SK-N-SH treated with all-trans-retinoic acid at 6 μM for 48 hours (cell line): Measurements from ENCODE around the gene FAM227A.

Source experiments
- ATAC-seq: fragments of 200-7000 bp; cut with Tn5 transposase; 3 replicates; pipeline ENCODE4 v1.9.1; 2020; ENCODE audit warnings: mild to moderate bottlenecking, moderate library complexity
- ARNTL ChIP-seq: fragments of 450-650 bp; formaldehyde crosslinking; IDR thresholded peaks from 2 replicates; pipeline ENCODE4 v1.5.0; 2020; ENCODE audit warnings: low read depth, mild to moderate bottlenecking, moderate library complexity, borderline replicate concordance
- BACH2 ChIP-seq: fragments of 250-450 bp; sonication (Bioruptor Pico); IDR thresholded peaks from 2 replicates; pipeline ENCODE4 v1.9.0; 2021; ENCODE audit warnings: mild to moderate bottlenecking, borderline replicate concordance
- CREB5 ChIP-seq: fragments of 250-450 bp; sonication (Bioruptor Pico); IDR thresholded peaks from 2 replicates; pipeline ENCODE4 v1.5.1; 2020; ENCODE audit warnings: low read depth, mild to moderate bottlenecking, moderate library complexity
- ESRRG ChIP-seq: fragments of 250-450 bp; sonication (Bioruptor Pico); IDR thresholded peaks from 2 replicates; pipeline ENCODE4 v1.6.1; 2021; ENCODE audit warnings: mild to moderate bottlenecking
- GLIS3 ChIP-seq: fragments of 250-450 bp; sonication (Bioruptor Pico); IDR thresholded peaks from 2 replicates; pipeline ENCODE4 v1.5.0; 2020; ENCODE audit warnings: mild to moderate bottlenecking, moderate library complexity
- ISL1 ChIP-seq: fragments of 250-450 bp; sonication (Bioruptor Pico); IDR thresholded peaks from 2 replicates; pipeline ENCODE4 v2.1.2; 2022; ENCODE audit warnings: mild to moderate bottlenecking, moderate library complexity
- OSR1 ChIP-seq: fragments of 250-450 bp; sonication (Bioruptor Pico); IDR thresholded peaks from 2 replicates; pipeline ENCODE4 v1.8.0; 2022; ENCODE audit warnings: moderate library complexity, mild to moderate bottlenecking, inconsistent platforms
- PPARA ChIP-seq: fragments of 250-450 bp; sonication (Bioruptor Pico); IDR thresholded peaks from 2 replicates; pipeline ENCODE4 v1.5.0; 2020; ENCODE audit warnings: mild to moderate bottlenecking, borderline replicate concordance
- RARB ChIP-seq: fragments of 250-450 bp; sonication (Bioruptor Pico); IDR thresholded peaks from 2 replicates; pipeline ENCODE4 v1.8.0; 2021; ENCODE audit warnings: mild to moderate bottlenecking, moderate library complexity
- SNAI2 ChIP-seq: fragments of 250-450 bp; sonication (Bioruptor Pico); IDR thresholded peaks from 2 replicates; pipeline ENCODE4 v1.5.0; 2020; ENCODE audit warnings: mild to moderate bottlenecking, moderate library complexity
- TCF4 ChIP-seq: fragments of 250-450 bp; sonication (Bioruptor Pico); IDR thresholded peaks from 2 replicates; pipeline ENCODE4 v1.8.0; 2021; ENCODE audit warnings: mild to moderate bottlenecking, moderate library complexity, borderline replicate concordance
- TOX ChIP-seq: fragments of 250-450 bp; sonication (Bioruptor Pico); IDR thresholded peaks from 2 replicates; pipeline ENCODE4 v1.8.0; 2021; ENCODE audit warnings: mild to moderate bottlenecking, moderate library complexity, borderline replicate concordance
- TSHZ2 ChIP-seq: fragments of 250-450 bp; sonication (Bioruptor Pico); IDR thresholded peaks from 2 replicates; pipeline ENCODE4 v1.5.0; 2020; ENCODE audit warnings: mild to moderate bottlenecking, moderate library complexity
- ZC3H10 ChIP-seq: fragments of 250-450 bp; sonication (Bioruptor Pico); IDR thresholded peaks from 2 replicates; pipeline ENCODE4 v1.5.1; 2021; ENCODE audit warnings: mild to moderate bottlenecking, moderate library complexity
- ZFP3 ChIP-seq: fragments of 250-450 bp; sonication (Bioruptor Pico); IDR thresholded peaks from 2 replicates; pipeline ENCODE4 v1.5.0; 2020; ENCODE audit warnings: mild to moderate bottlenecking, moderate library complexity
- ZFP30 ChIP-seq: fragments of 450-650 bp; formaldehyde crosslinking; IDR thresholded peaks from 2 replicates; pipeline ENCODE4 v1.5.0; 2022; ENCODE audit warnings: mild to moderate bottlenecking, moderate library complexity
- ZNF565 ChIP-seq: fragments of 450-650 bp; formaldehyde crosslinking; conservative IDR thresholded peaks from 2 replicates; pipeline ENCODE4 v1.5.0; 2020; ENCODE audit warnings: low read depth, mild to moderate bottlenecking, moderate library complexity
- ZNF70 ChIP-seq: fragments of 450-650 bp; formaldehyde crosslinking; IDR thresholded peaks from 2 replicates; pipeline ENCODE4 v1.5.0; 2020; ENCODE audit warnings: mild to moderate bottlenecking, moderate library complexity
- ZNF8 ChIP-seq: fragments of 450-650 bp; formaldehyde crosslinking; IDR thresholded peaks from 2 replicates; pipeline ENCODE4 v1.5.0; 2020; ENCODE audit warnings: mild to moderate bottlenecking, moderate library complexity
- TF ChIP-seq, protein P1 (sequence below): fragments of 250-450 bp; sonication (Bioruptor Pico); IDR thresholded peaks from 2 replicates; pipeline ENCODE4 v1.8.0; 2020; ENCODE audit warnings: mild to moderate bottlenecking, moderate library complexity, borderline replicate concordance
- TF ChIP-seq, protein P2 (sequence below): fragments of 250-450 bp; sonication (Bioruptor Pico); IDR thresholded peaks from 2 replicates; pipeline ENCODE4 v1.8.0; 2021; ENCODE audit warnings: low read depth, mild to moderate bottlenecking, moderate library complexity, borderline replicate concordance

Gene FAM227A

DNA sequence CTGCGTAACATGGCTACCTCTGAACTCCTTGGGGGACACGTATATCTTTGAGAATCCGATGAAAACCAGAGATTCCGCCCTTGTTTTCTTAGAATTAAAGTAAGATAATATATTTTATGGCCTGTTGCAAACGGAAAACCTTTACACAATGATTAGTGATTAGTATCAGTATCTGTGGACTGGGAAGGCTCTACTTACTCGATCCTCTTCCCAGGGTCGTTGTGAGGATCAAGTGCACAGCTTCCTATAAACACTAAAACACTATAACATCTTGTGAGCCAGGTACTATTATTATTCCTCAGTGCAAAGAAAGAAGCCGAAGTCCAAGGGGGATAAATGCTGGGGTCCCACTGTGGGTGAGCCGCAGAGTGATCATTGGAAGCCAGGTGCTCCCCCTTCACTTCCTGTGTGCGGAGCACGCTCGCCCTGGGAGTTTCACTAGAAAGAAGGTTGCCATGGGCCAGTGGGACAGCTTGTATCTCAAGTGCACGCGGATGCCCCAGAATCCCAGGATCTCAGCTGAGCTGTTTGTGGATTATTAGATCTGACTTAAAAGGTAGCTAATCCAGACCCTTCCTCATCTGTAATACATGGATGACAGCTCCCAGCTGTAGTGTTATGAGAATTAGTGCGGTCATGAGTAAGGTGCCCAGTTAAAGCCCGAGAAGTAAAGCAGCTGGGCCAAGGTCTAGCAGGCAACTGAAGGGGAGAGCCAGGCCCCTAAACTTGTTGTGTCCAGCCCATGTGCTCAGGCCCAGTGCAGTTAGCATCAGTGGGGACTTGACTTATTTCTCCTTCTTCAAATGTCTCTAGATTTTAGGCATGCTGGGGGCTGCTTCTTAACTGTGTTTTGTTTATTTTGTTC is 1.1 kb upstream of the FAM227A start:
- no peak for TF ChIP-seq CREB5 (CRISPR knock-in tag)
- no peak for TF ChIP-seq ZNF70 (CRISPR knock-in tag)
- TF ChIP-seq RARB (CRISPR knock-in tag) = no peak
- TF ChIP-seq TOX (CRISPR knock-in tag) = no peak
- TF ChIP-seq ZNF8 (CRISPR knock-in tag) = no peak
- TF ChIP-seq SNAI2 (CRISPR knock-in tag) = no peak
- TF ChIP-seq OSR1 (CRISPR knock-in tag) = no peak
- no peak for TF ChIP-seq ESRRG (CRISPR knock-in tag)
- TF ChIP-seq ISL1 (CRISPR knock-in tag) = no peak
- TF ChIP-seq ARNTL (CRISPR knock-in tag) = no peak
- TF ChIP-seq ZNF565 (CRISPR knock-in tag) = no peak
- TF ChIP-seq ZC3H10 (CRISPR knock-in tag) = no peak
- TF ChIP-seq, all 23 proteins: peak for 0
- ATAC-seq = peak; percentile 52

- peak; percentile 24 for ATAC-seq
- TF ChIP-seq SNAI2 (CRISPR knock-in tag) (no peak), RARB (CRISPR knock-in tag) (no peak), ZFP30 (no peak), ARNTL (CRISPR knock-in tag) (no peak), ZFP3 (CRISPR knock-in tag) (no peak), TSHZ2 (CRISPR knock-in tag) (no peak), PPARA (CRISPR knock-in tag) (no peak), ISL1 (CRISPR knock-in tag) (no peak), GLIS3 (no peak), TCF4 (no peak), ZNF565 (CRISPR knock-in tag) (no peak), BACH2 (CRISPR knock-in tag) (no peak), CREB5 (CRISPR knock-in tag) (no peak), TOX (CRISPR knock-in tag) (no peak)
- TF ChIP-seq, protein P1, sequence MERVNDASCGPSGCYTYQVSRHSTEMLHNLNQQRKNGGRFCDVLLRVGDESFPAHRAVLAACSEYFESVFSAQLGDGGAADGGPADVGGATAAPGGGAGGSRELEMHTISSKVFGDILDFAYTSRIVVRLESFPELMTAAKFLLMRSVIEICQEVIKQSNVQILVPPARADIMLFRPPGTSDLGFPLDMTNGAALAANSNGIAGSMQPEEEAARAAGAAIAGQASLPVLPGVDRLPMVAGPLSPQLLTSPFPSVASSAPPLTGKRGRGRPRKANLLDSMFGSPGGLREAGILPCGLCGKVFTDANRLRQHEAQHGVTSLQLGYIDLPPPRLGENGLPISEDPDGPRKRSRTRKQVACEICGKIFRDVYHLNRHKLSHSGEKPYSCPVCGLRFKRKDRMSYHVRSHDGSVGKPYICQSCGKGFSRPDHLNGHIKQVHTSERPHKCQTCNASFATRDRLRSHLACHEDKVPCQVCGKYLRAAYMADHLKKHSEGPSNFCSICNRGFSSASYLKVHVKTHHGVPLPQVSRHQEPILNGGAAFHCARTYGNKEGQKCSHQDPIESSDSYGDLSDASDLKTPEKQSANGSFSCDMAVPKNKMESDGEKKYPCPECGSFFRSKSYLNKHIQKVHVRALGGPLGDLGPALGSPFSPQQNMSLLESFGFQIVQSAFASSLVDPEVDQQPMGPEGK (CRISPR knock-in tag) = no peak
- TF ChIP-seq, protein P2, sequence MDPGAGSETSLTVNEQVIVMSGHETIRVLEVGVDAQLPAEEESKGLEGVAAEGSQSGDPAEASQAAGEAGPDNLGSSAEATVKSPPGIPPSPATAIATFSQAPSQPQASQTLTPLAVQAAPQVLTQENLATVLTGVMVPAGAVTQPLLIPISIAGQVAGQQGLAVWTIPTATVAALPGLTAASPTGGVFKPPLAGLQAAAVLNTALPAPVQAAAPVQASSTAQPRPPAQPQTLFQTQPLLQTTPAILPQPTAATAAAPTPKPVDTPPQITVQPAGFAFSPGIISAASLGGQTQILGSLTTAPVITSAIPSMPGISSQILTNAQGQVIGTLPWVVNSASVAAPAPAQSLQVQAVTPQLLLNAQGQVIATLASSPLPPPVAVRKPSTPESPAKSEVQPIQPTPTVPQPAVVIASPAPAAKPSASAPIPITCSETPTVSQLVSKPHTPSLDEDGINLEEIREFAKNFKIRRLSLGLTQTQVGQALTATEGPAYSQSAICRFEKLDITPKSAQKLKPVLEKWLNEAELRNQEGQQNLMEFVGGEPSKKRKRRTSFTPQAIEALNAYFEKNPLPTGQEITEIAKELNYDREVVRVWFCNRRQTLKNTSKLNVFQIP (CRISPR knock-in tag) = no peak
These were observed 505 bp downstream of the FAM227A start for GRCh38 chr22:38655519-38656255.
